Activated CD8-positive, alpha-beta memory T cell treated with anti-CD3 and anti-CD28 coated beads for 4 hours (primary cell): ENCODE data around the gene PLCH2.

ENCODE experiments used
- DNase-seq, 2 donors: peaks; one replicate each; pipeline ENCODE4 v3.0.0-alpha.2; 2020; ENCODE audit warnings: low read depth in 2 of 2

Gene PLCH2

GRCh38 chr1:2499260-2499659 lies 23.2 kb downstream of the PLCH2 start:
- DNase-seq: no peak

GRCh38 chr1:2499986-2500596 lies 24.0 kb downstream of the PLCH2 start:
- no peak for DNase-seq

GRCh38 chr1:2501041-2501819 lies 25.1 kb downstream of the PLCH2 start:
- no peak for DNase-seq

- DNase-seq: no peak
Measured at GRCh38 chr1:2501820-2502119, 25.7 kb downstream of the PLCH2 start.

- DNase-seq: no peak
Measured at GRCh38 chr1:2502210-2502609, 26.1 kb downstream of the PLCH2 start.

GRCh38 chr1:2502661-2503553 lies 26.8 kb downstream of the PLCH2 start:
- no peak for DNase-seq

GRCh38 chr1:2503554-2504224 lies 27.6 kb downstream of the PLCH2 start:
- DNase-seq: no peak

GRCh38 chr1:2504225-2504948 lies 28.3 kb downstream of the PLCH2 start:
- no peak for DNase-seq

- DNase-seq: no peak
Measured at GRCh38 chr1:2504949-2505272, 28.8 kb downstream of the PLCH2 start.

GRCh38 chr1:2505461-2505994 lies 29.4 kb downstream of the PLCH2 start:
- DNase-seq: no peak

GRCh38 chr1:2506007-2506860 lies 30.1 kb downstream of the PLCH2 start:
- DNase-seq: no peak

GRCh38 chr1:2506901-2507565 lies 30.9 kb downstream of the PLCH2 start:
- DNase-seq: no peak

GRCh38 chr1:2507744-2508155 lies 31.7 kb downstream of the PLCH2 start:
- no peak for DNase-seq

- DNase-seq: no peak
Measured at GRCh38 chr1:2508180-2508579, 32.1 kb downstream of the PLCH2 start.

GRCh38 chr1:2508751-2509150 lies 32.7 kb downstream of the PLCH2 start:
- no peak for DNase-seq

GRCh38 chr1:2509589-2509988 lies 33.5 kb downstream of the PLCH2 start:
- no peak for DNase-seq

- no peak for DNase-seq
Measured at GRCh38 chr1:2510366-2511155, 34.5 kb downstream of the PLCH2 start.

GRCh38 chr1:2512862-2513421 lies 36.9 kb downstream of the PLCH2 start:
- no peak for DNase-seq
